Esophagus muscularis mucosa (tissue), 4 donors: Measurements from ENCODE around the gene ADGRV1. TPM values are rescaled to one million over a fixed set of nuclear protein-coding genes. Genes with fewer than 3 reads are reported as not detected.
"Not testable (repeated sequence)": the region's sequence is repeated elsewhere in the genome, so short reads cannot be mapped to it uniquely, and the experiment has no call there.

Experiments used
- DNase-seq: peaks from one replicate; pipeline ENCODE4 v3.0.0-alpha.2; 2017; ENCODE audit errors: extremely low spot score
- H3K27ac ChIP-seq, 4 donors: fragments of 200-600 bp; sonication (generic); replicated peaks in 1 of 4; 1 replicate in 3 of 4; 2 replicates in 1 of 4; pipeline ENCODE4 v1.5.1; 2016 to 2019; ENCODE audit warnings: mild to moderate bottlenecking in 1 of 4
- H3K27me3 ChIP-seq, 4 donors: fragments of 200-600 bp; sonication (generic); one replicate each; pipeline versions ENCODE4 v1.5.1 to v1.6.0; 2016 to 2019
- H3K36me3 ChIP-seq, 4 donors: fragments of 200-600 bp; sonication (generic); one replicate each; pipeline ENCODE4 v1.5.1; 2016 to 2019
- H3K4me1 ChIP-seq, 4 donors: fragments of 200-600 bp; sonication (generic); one replicate each; pipeline ENCODE4 v1.5.1; 2016 to 2019
- H3K4me3 ChIP-seq, 4 donors: fragments of 200-600 bp; sonication (generic); 1 replicate in 2 of 4; 2 replicates in 2 of 4; pipeline ENCODE4 v1.5.1; 2016 to 2019; ENCODE audit warnings: mild to moderate bottlenecking in 4 of 4, moderate library complexity in 1 of 4
- H3K9me3 ChIP-seq, 4 donors: fragments of 200-600 bp; sonication (generic); 1 replicate in 3 of 4; 2 replicates in 1 of 4; pipeline ENCODE4 v1.5.1; 2016 to 2019
- EP300 ChIP-seq: sonication (generic); formaldehyde crosslinking; IDR thresholded peaks from one replicate; pipeline ENCODE4 v1.6.1; 2017; ENCODE audit warnings: antibody characterized with exemption
- POLR2A ChIP-seq: fragments of 450-650 bp; IDR thresholded peaks from one replicate; pipeline ENCODE4 v1.6.1; 2017; ENCODE audit warnings: antibody characterized with exemption, moderate library complexity, mild to moderate bottlenecking, low read depth
- POLR2AphosphoS5 ChIP-seq, 2 donors: sonication (generic); formaldehyde crosslinking; IDR thresholded peaks; one replicate each; pipeline ENCODE4 v1.6.1; 2017; ENCODE audit warnings: antibody characterized with exemption in 2 of 2
- WGBS: methylation state at CpG from one replicate; pipeline ENCODE4 v1.1.5; 2018; 5-methylcytosine and 5-hydroxymethylcytosine counted together
- intact Hi-C: fragments of 100-400 bp; cut with DNase I; formaldehyde crosslinking; loops from one replicate; pipeline ENCODE4 v1.15.1; 2023
- total RNA-seq, 4 donors: library from RNA; depleted of rRNA; stranded (reverse); fragments of >200 nt; gene quantifications; one replicate each; pipeline versions ENCODE4 v1.1.0 to v1.2.1, GENCODE V29; 2016
- TF ChIP-seq, protein P1 (sequence below), 3 experiments: fragments of 200-600 bp in 2 of 3; fragments of 450-650 bp in 1 of 3; sonication (generic) in 2 of 3; IDR thresholded peaks; one replicate each; pipeline ENCODE4 v1.5.1; 2017 to 2019; ENCODE audit warnings: antibody characterized with exemption in 3 of 3, mild to moderate bottlenecking in 2 of 3, moderate library complexity in 1 of 3

ADGRV1 gene
- total RNA-seq, 4 donors from 2014 or later = 0.42 to 1.4 (median 0.54) TPM

DNA sequence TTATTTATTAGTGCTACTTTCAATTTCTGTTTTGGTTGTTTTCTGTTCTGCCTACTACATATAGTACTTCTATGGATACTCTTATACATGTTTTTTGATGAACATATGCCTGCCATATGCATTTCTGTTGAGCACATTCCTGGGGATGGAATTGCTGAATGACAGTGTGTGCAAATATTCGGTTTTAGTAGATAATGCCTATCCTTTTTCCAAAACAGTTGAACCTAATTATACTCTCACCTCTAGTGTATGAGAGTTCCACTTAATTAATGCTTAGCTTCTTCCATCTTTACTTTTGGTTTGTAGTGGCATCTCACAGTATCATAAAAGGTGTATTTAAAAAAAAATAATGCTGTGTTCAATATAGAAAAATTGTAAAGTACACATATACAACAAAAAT lies 96.8 kb downstream of the ADGRV1 start:
- H3K36me3 ChIP-seq = no peaks in the 10 kb centered on the region
- 67% methylated on average over 1 of the region's 1 CpG for WGBS

DNA sequence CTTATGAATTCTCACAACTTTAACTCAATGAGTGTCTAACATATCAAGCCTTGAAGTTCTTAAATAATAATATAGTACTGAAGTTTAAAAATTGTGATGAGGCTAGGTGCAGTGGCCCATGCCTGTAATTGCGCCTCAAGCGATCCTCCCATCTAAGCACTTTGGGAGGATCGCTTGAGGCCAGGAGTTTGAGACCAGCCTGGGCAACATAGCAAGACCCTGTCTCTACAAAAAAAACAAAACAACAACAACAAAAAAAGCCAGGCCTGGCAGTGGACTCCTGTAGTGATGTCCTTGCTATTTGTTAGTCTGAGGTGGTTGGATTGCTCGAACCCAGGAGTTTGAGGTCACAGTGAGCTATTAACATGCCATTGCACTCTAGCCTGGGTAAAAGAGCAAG lies 98.4 kb downstream of the ADGRV1 start:
- no peak overlapping the region for H3K27ac ChIP-seq
- H3K4me1 ChIP-seq = no peaks in the 10 kb centered on the region
- no peak for TF ChIP-seq EP300
- TF ChIP-seq POLR2AphosphoS5 (IDR thresholded peaks at IDR 0.05) = no peak
- TF ChIP-seq, protein P1, sequence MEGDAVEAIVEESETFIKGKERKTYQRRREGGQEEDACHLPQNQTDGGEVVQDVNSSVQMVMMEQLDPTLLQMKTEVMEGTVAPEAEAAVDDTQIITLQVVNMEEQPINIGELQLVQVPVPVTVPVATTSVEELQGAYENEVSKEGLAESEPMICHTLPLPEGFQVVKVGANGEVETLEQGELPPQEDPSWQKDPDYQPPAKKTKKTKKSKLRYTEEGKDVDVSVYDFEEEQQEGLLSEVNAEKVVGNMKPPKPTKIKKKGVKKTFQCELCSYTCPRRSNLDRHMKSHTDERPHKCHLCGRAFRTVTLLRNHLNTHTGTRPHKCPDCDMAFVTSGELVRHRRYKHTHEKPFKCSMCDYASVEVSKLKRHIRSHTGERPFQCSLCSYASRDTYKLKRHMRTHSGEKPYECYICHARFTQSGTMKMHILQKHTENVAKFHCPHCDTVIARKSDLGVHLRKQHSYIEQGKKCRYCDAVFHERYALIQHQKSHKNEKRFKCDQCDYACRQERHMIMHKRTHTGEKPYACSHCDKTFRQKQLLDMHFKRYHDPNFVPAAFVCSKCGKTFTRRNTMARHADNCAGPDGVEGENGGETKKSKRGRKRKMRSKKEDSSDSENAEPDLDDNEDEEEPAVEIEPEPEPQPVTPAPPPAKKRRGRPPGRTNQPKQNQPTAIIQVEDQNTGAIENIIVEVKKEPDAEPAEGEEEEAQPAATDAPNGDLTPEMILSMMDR (IDR thresholded peaks at IDR 0.05) = no peak
- H3K27me3 ChIP-seq = no peaks in the 10 kb centered on the region
- no peaks in the 10 kb centered on the region for H3K36me3 ChIP-seq
- no peak for DNase-seq
- H3K9me3 ChIP-seq = no peaks in the 10 kb centered on the region
- WGBS = 60% methylated on average over 4 of the region's 4 CpGs
- intact Hi-C loops = no loop called here
- no peak overlapping the region for H3K4me3 ChIP-seq

More for the DNA sequence above, 96.8 kb downstream of the ADGRV1 start:
- H3K27me3 ChIP-seq = no peaks in the 10 kb centered on the region
- H3K9me3 ChIP-seq = no peaks in the 10 kb centered on the region
- intact Hi-C loops = no loop called here
- TF ChIP-seq POLR2A = no peak
- TF ChIP-seq POLR2AphosphoS5 (IDR thresholded peaks at IDR 0.05) = no peak
- H3K27ac ChIP-seq = no peak overlapping the region
- no peaks in the 10 kb centered on the region for H3K4me1 ChIP-seq
- H3K4me3 ChIP-seq = no peak overlapping the region
- DNase-seq = no peak

DNA sequence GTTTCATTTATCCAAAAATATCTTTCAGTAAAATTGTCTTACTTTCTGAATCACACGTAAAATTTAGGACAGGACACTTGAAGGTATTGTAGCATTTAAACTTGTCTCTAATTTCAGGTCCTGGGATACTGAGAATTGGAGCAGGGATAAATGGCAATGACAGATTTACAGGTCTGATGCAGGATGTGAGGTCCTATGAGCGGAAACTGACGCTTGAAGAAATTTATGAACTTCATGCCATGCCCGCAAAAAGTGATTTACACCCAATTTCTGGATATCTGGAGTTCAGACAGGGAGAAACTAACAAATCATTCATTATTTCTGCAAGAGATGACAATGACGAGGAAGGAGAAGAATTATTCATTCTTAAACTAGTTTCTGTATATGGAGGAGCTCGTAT lies 99.2 kb downstream of the ADGRV1 start:
- intact Hi-C loops = no loop called here
- no peak overlapping the region for H3K4me3 ChIP-seq
- 86% methylated on average over 6 of the region's 6 CpGs for WGBS

DNA sequence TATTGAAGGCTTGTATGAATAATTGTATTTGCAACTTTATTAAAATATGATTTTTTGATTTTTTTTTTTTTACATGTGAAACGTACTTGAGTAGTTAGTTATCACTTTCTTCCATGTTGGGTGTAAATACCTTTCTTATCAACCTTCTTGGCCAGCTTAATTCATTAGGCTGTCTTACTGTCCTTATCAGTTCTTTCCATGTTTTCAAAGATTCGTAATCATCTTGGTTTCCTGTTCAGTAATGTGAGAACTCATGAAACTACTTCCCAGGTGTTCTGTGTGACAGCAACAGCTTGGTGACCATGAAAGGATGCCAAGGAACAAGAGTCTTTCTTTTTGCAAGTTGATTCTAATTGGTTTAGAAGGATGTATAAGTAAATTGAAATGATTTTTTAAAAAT lies 100.0 kb downstream of the ADGRV1 start:
- TF ChIP-seq EP300 = no peak
- TF ChIP-seq POLR2A = no peak
- TF ChIP-seq POLR2AphosphoS5 (IDR thresholded peaks at IDR 0.05) = no peak
- no peak for DNase-seq
- Histone ChIP-seq H3K4me1 (no peaks in the 10 kb centered on the region), H3K4me3 (no peak overlapping the region), H3K27me3 (no peaks in the 10 kb centered on the region), H3K36me3 (no peaks in the 10 kb centered on the region), H3K9me3 (no peaks in the 10 kb centered on the region), H3K27ac (no peak overlapping the region)
- 46% methylated on average over 2 of the region's 2 CpGs for WGBS
- intact Hi-C loops = no loop called here

More for the DNA sequence above, 99.2 kb downstream of the ADGRV1 start:
- no peaks in the 10 kb centered on the region for H3K27me3 ChIP-seq
- no peaks in the 10 kb centered on the region for H3K36me3 ChIP-seq
- H3K27ac ChIP-seq = no peak overlapping the region
- no peaks in the 10 kb centered on the region for H3K4me1 ChIP-seq
- no peak for TF ChIP-seq EP300
- TF ChIP-seq, protein P1 (IDR thresholded peaks at IDR 0.05) = no peak
- TF ChIP-seq POLR2A = no peak
- TF ChIP-seq POLR2AphosphoS5 (IDR thresholded peaks at IDR 0.05) = no peak
- DNase-seq = no peak
- H3K9me3 ChIP-seq = no peaks in the 10 kb centered on the region

DNA sequence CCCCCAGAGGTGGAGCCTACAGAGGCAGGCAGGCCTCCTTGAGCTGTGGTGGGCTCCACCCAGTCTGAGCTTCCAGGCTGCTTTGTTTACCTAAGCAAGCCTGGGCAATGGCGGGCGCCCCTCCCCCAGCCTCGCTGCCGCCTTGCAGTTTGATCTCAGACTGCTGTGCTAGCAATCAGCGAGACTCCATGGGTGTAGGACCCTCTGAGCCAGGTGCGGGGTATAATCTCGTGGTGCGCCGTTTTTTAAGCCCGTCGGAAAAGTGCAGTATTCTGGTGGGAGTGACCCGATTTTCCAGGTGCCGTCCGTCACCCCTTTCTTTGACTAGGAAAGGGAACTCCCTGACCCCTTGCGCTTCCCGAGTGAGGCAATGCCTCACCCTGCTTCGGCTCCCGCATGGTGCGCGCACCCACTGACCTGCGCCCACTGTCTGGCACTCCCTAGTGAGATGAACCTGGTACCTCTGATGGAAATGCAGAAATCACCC lies 109.5 kb downstream of the ADGRV1 start:
- H3K27ac ChIP-seq, DNase-seq, intact Hi-C loops, H3K36me3 ChIP-seq, H3K4me3 ChIP-seq, H3K27me3 ChIP-seq, H3K9me3 ChIP-seq, H3K4me1 ChIP-seq: not testable (repeated sequence)
- WGBS = 93% methylated on average over 9 of the region's 21 CpGs

DNA sequence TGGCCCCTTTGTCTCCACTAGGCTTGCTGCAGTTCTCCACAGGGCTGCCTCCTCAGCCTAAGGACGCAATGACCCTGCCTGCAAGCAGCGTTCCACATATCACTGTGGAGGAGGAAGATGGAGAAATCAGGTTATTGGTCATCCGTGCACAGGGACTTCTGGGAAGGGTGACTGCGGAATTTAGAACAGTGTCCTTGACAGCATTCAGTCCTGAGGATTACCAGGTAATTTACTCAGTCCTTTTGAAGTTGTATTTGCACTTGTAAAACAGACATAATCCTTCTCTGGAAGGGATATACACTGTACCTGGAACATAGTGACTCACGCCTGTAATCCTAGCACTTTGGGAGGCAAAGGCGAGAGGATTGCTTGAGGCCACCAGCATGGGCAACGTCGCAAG lies 116.6 kb downstream of the ADGRV1 start:
- no peak for DNase-seq
- Histone ChIP-seq H3K27me3 (no peaks in the 10 kb centered on the region), H3K4me1 (no peaks in the 10 kb centered on the region), H3K9me3 (no peaks in the 10 kb centered on the region), H3K27ac (no peak overlapping the region), H3K36me3 (no peaks in the 10 kb centered on the region), H3K4me3 (no peak overlapping the region)
- WGBS = 85% methylated on average over 8 of the region's 8 CpGs
- no peak for TF ChIP-seq EP300
- TF ChIP-seq POLR2AphosphoS5 (IDR thresholded peaks at IDR 0.05) = no peak
- TF ChIP-seq POLR2A = no peak
- intact Hi-C loops = no loop called here

DNA sequence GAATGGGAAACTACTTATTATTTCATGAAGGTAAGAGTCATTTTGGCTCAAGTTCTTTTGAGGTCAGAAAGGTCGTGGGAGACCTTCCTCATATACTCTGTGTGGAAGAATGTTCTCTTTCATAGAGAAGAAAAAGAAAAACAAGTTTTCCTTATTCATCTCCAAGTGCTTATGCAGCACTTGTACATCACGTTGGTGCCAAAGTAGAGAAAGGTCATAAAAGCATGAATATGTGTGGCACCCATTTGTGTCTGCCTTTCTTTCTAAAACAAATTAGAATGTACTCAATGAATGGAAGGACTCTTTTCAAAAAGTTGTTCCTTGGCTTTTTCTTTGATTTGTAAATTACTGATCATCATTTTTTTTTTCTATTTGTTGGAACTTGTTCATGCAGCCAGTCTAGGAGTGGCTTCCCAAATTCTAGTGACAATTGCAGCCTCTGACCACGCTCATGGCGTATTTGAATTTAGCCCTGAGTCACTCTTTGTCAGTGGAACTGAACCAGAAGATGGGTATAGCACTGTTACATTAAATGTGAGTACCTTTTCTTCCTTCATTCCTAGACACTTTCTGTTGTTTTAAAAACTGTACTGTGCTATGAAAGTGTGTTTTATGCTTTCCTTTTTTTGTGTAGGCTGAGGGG lies 122.4 kb downstream of the ADGRV1 start:
- WGBS = 71% methylated on average over 4 of the region's 4 CpGs
- DNase-seq = no peak
- H3K9me3 ChIP-seq = no peaks in the 10 kb centered on the region
- no peak overlapping the region for H3K27ac ChIP-seq
- intact Hi-C loops = no loop called here
- no peaks in the 10 kb centered on the region for H3K27me3 ChIP-seq
- H3K36me3 ChIP-seq = no peaks in the 10 kb centered on the region
- TF ChIP-seq POLR2A (no peak), EP300 (no peak), POLR2AphosphoS5 (IDR thresholded peaks at IDR 0.05) (no peak)
- TF ChIP-seq, protein P1 (IDR thresholded peaks at IDR 0.05) = no peak
- H3K4me1 ChIP-seq = no peaks in the 10 kb centered on the region
- no peak overlapping the region for H3K4me3 ChIP-seq
